ENCODE measurements around the gene CREB3L2. TPM values are rescaled to one million over a fixed set of nuclear protein-coding genes. Genes with fewer than 3 reads are reported as not detected.
"Not testable (repeated sequence)": the region's sequence is repeated elsewhere in the genome, so short reads cannot be mapped to it uniquely, and the experiment has no call there.

CREB3L2 gene
- total and polyA plus RNA-seq, 8 donors: 5.8 to 258 (median 23.6) TPM

GRCh38 chr7:137931823-137932222, 70.1 kb downstream of the CREB3L2 start:
- DNase-seq: no peak
- intact Hi-C loops (cut with DNase I; ENCODE audit: low total_unique reads): no loop called here
- Histone ChIP-seq H3K9me3 (no peaks in the 10 kb centered on the region), H3K4me1 (peaks cover 55 to 73% (median 62%) of the 10 kb centered on the region in 4 donors), H3K27ac (peak overlapping the region in 2 of 5 donors; percentile 76 to 81), H3K27me3 (no peaks in the 10 kb centered on the region), H3K4me3 (no peak overlapping the region), H3K36me3 (peaks cover 2 to 16% (median 14%) of the 10 kb centered on the region in 4 donors)
- 23 to 45% (median 37%) methylated on average over 2 of the region's 2 CpGs for WGBS, 5 donors
- TF ChIP-seq POLR2A (IDR thresholded peaks at IDR 0.05) (no peak), POLR2AphosphoS5 (IDR thresholded peaks at IDR 0.05) (no peak), CTCF (IDR thresholded peaks at IDR 0.05) (no peak), EP300 (IDR thresholded peaks at IDR 0.05) (no peak)

- intact Hi-C loops (cut with DNase I; ENCODE audit: low total_unique reads): no loop called here
- Histone ChIP-seq H3K4me1 (peaks cover 42 to 61% (median 50%) of the 10 kb centered on the region in 4 donors), H3K9me3 (no peaks in the 10 kb centered on the region), H3K4me3 (no peak overlapping the region), H3K27me3 (no peaks in the 10 kb centered on the region), H3K36me3 (peaks cover 8 to 26% (median 25%) of the 10 kb centered on the region in 4 donors), H3K27ac (peak overlapping the region in 3 of 5 donors; percentile 7 to 46 (median 38))
- no peak for DNase-seq
- TF ChIP-seq POLR2A (IDR thresholded peaks at IDR 0.05): no peak
- TF ChIP-seq EP300 (IDR thresholded peaks at IDR 0.05): no peak
- WGBS, 5 donors: 68 to 89% (median 83%) methylated on average over 2 of the region's 2 CpGs
Measured at GRCh38 chr7:137930581-137930980, 71.3 kb downstream of the CREB3L2 start.

GRCh38 chr7:137928626-137929025, 73.3 kb downstream of the CREB3L2 start:
- Histone ChIP-seq H3K27me3 (no peaks in the 10 kb centered on the region), H3K9me3 (no peaks in the 10 kb centered on the region), H3K4me1 (peaks cover 30 to 48% (median 41%) of the 10 kb centered on the region in 4 donors), H3K36me3 (peaks cover 8 to 46% (median 33%) of the 10 kb centered on the region in 4 donors), H3K27ac (no peak overlapping the region), H3K4me3 (no peak overlapping the region)
- intact Hi-C loops (cut with DNase I; ENCODE audit: low total_unique reads): no loop called here
- 93 to 98% (median 97%) methylated on average over 4 to 5 of the region's 5 CpGs for WGBS, 5 donors
- DNase-seq: no peak
- TF ChIP-seq EP300 (IDR thresholded peaks at IDR 0.05): no peak
- TF ChIP-seq CTCF (IDR thresholded peaks at IDR 0.05): no peak
- TF ChIP-seq POLR2AphosphoS5 (IDR thresholded peaks at IDR 0.05): no peak
- no peak for TF ChIP-seq POLR2A (IDR thresholded peaks at IDR 0.05)

- no peak overlapping the region for H3K4me3 ChIP-seq
- intact Hi-C loops (cut with DNase I; ENCODE audit: low total_unique reads): no loop called here
- no peaks in the 10 kb centered on the region for H3K9me3 ChIP-seq
- peaks cover 17 to 42% (median 29%) of the 10 kb centered on the region in 4 donors for H3K4me1 ChIP-seq
- H3K27ac ChIP-seq: no peak overlapping the region
- peaks cover 8 to 49% (median 36%) of the 10 kb centered on the region in 4 donors for H3K36me3 ChIP-seq
- TF ChIP-seq CTCF (IDR thresholded peaks at IDR 0.05): no peak
- TF ChIP-seq POLR2A (IDR thresholded peaks at IDR 0.05): no peak
- TF ChIP-seq POLR2AphosphoS5 (IDR thresholded peaks at IDR 0.05): no peak
- no peak for TF ChIP-seq EP300 (IDR thresholded peaks at IDR 0.05)
- no peak for DNase-seq
- no peaks in the 10 kb centered on the region for H3K27me3 ChIP-seq
Measured at GRCh38 chr7:137927386-137927785, 74.5 kb downstream of the CREB3L2 start.

GRCh38 chr7:137926206-137926605, 75.7 kb downstream of the CREB3L2 start:
- H3K4me3 ChIP-seq; H3K9me3 ChIP-seq; H3K27ac ChIP-seq; H3K27me3 ChIP-seq; intact Hi-C loops (cut with DNase I; ENCODE audit: low total_unique reads); DNase-seq: not testable (repeated sequence)
- 87 to 97% (median 96%) methylated on average over 6 of the region's 6 CpGs for WGBS, 5 donors
- H3K4me1 ChIP-seq: peaks cover 6 to 38% (median 21%) of the 10 kb centered on the region in 4 donors
- H3K36me3 ChIP-seq: peaks cover 8 to 49% (median 36%) of the 10 kb centered on the region in 4 donors
